ENCODE results near the gene EPHA7.

The EPHA7 gene

DNA sequence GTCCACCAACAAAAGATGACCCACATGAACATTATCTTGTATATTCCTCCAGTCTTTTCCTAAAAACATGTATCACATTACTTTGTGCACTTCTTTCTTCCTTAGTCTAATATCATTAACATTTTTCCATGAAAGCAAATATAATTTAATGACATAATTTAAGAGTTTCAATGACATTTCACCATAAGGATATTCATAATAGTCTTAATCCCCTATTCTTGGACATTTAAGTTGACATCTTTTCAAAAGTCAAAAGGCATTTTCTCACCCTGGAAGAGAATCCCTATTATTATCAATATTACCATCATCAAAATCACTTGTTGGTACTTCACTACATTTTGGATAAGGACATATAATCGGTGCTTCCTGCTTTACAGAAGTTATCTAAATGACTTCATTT, 31.3 kb downstream of the EPHA7 start:
- H3K4me3 ChIP-seq, result no peak overlapping the region
- TF ChIP-seq POLR2AphosphoS5 (IDR thresholded peaks at IDR 0.05; ENCODE audit: borderline replicate concordance, low read depth, low read length) (no peak), EZH2 (IDR thresholded peaks at IDR 0.05) (no peak), FOXP2 (optimal IDR thresholded peaks at IDR 0.05; ENCODE audit: control extremely low read depth, extremely low read length, insufficient read depth) (no peak)
- no peaks in the 10 kb centered on the region for H3K9me3 ChIP-seq (ENCODE audit: low read depth, low read length)
- no peaks in the 10 kb centered on the region; the same call in 1 of the 2 replicates for H3K36me3 ChIP-seq (ENCODE audit: insufficient read depth, low read length)
- H3K9ac ChIP-seq (ENCODE audit: insufficient read length), result no peak overlapping the region
- H3K27ac ChIP-seq, result no peak overlapping the region
- DNase-seq (ENCODE audit: low read depth, low spot score), result no peak

DNA sequence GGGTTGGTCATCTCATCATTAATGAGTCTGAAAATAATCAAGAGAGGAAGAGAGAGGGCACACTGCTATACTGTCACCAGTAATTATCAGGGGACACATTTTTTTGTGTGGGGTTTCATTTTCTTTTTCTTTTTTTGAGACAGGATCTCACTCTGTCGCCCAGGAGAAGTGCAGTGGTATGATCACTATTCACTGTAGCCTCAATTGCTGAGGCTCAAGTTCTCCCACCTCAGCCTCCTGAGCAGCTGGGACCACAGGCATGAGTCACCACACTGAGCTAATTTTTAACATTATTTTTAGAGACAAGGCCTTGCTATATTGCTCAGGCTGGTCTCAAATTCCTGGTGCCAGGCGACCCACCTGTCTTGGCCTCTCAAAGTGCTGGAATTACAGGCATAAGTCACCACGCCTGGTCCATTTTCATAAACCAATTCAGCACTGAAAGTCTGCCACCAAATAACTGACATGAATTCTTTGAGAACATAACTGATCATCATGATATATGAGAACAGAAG, 43.3 kb downstream of the EPHA7 start:
- H3K9ac ChIP-seq (ENCODE audit: insufficient read length), result no peak overlapping the region
- no peak overlapping the region for H3K27ac ChIP-seq
- no peaks in the 10 kb centered on the region for H3K9me3 ChIP-seq (ENCODE audit: low read depth, low read length)
- no peak overlapping the region for H3K4me3 ChIP-seq
- DNase-seq (ENCODE audit: low read depth, low spot score), result no peak
- no peak for TF ChIP-seq POLR2AphosphoS5 (IDR thresholded peaks at IDR 0.05; ENCODE audit: borderline replicate concordance, low read depth, low read length)
- TF ChIP-seq EZH2 (IDR thresholded peaks at IDR 0.05), result no peak
- TF ChIP-seq FOXP2 (optimal IDR thresholded peaks at IDR 0.05; ENCODE audit: control extremely low read depth, extremely low read length, insufficient read depth), result no peak
- no peaks in the 10 kb centered on the region for H3K36me3 ChIP-seq (ENCODE audit: insufficient read depth, low read length)

DNA sequence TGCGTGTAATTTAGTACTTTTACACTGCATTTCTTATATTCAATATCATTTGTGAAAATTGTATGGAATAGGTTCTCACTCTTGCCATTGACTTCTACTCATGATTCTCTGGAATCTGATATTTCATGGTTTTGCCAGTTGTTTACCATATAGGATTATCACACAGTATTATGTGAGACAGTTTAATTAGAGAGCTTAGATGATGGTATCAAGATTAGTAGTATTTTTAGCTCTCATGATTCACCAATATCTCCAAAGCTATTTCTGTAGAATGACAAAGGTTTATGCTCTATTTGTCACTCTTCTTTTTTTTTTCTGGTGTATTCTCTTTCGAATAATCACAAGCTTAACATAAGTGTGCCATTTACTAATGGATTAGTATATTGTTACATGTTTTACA, 45.9 kb downstream of the EPHA7 start:
- no peak for DNase-seq (ENCODE audit: low read depth, low spot score)
- no peak overlapping the region for H3K4me3 ChIP-seq
- H3K9me3 ChIP-seq (ENCODE audit: low read depth, low read length), result no peaks in the 10 kb centered on the region
- TF ChIP-seq FOXP2 (optimal IDR thresholded peaks at IDR 0.05; ENCODE audit: control extremely low read depth, extremely low read length, insufficient read depth) (no peak), POLR2AphosphoS5 (IDR thresholded peaks at IDR 0.05; ENCODE audit: borderline replicate concordance, low read depth, low read length) (no peak), EZH2 (IDR thresholded peaks at IDR 0.05) (no peak)
- H3K27ac ChIP-seq, result no peak overlapping the region
- H3K9ac ChIP-seq (ENCODE audit: insufficient read length), result no peak overlapping the region
- no peaks in the 10 kb centered on the region for H3K36me3 ChIP-seq (ENCODE audit: insufficient read depth, low read length)

DNA sequence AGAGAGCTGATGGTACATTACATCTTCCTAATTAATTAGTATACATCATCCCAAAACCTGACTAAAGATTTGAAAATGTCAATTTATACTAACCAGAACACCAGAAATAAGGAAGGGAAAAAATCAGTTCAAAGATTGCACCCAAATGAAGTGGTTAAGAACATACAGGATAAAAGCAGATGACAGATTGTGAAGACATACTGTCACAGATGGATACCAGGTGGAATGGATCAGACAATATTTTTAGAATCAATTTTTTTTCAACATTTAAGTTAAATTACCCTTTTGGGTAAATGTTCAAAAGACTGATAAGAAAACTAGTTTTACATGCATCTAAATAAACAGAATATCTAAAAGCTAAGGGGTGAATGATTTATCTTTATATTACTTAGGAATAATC, 47.6 kb downstream of the EPHA7 start:
- no peaks in the 10 kb centered on the region for H3K36me3 ChIP-seq (ENCODE audit: insufficient read depth, low read length)
- no peak overlapping the region for H3K27ac ChIP-seq
- no peak overlapping the region for H3K9ac ChIP-seq (ENCODE audit: insufficient read length)
- DNase-seq (ENCODE audit: low read depth, low spot score), result no peak
- H3K9me3 ChIP-seq (ENCODE audit: low read depth, low read length), result no peaks in the 10 kb centered on the region
- no peak overlapping the region for H3K4me3 ChIP-seq
- no peak for TF ChIP-seq POLR2AphosphoS5 (IDR thresholded peaks at IDR 0.05; ENCODE audit: borderline replicate concordance, low read depth, low read length)
- TF ChIP-seq FOXP2 (optimal IDR thresholded peaks at IDR 0.05; ENCODE audit: control extremely low read depth, extremely low read length, insufficient read depth), result no peak
- no peak for TF ChIP-seq EZH2 (IDR thresholded peaks at IDR 0.05)

DNA sequence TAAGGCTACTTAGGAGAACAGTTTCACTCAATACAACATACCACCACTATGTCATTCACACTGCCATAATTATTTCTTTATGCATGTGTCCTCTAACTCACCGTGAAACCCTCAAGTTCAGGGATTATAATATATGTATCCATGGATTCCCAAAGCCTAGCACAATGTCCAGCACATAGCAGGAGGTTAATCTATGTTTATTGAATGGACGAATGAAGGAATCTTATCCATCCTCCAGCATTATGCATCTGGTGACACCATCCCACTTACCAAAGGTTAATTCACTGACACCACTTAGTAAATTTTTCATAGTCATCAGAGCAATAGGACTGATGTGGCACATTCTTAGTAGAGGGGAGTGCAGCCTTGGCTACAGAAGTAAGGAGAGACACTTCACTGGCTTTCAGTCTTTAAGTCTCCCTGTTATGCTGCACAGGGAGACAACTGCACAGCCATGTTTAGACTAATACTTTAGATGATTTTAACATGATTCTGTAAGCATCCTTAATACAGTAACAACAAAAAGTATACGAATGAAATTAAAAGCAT, 49.7 kb downstream of the EPHA7 start:
- Histone ChIP-seq H3K9ac (ENCODE audit: insufficient read length) (no peak overlapping the region), H3K9me3 (ENCODE audit: low read depth, low read length) (no peaks in the 10 kb centered on the region), H3K27ac (no peak overlapping the region), H3K4me3 (no peak overlapping the region), H3K36me3 (ENCODE audit: insufficient read depth, low read length) (no peaks in the 10 kb centered on the region)
- TF ChIP-seq EZH2 (IDR thresholded peaks at IDR 0.05) (no peak), POLR2AphosphoS5 (IDR thresholded peaks at IDR 0.05; ENCODE audit: borderline replicate concordance, low read depth, low read length) (no peak), FOXP2 (optimal IDR thresholded peaks at IDR 0.05; ENCODE audit: control extremely low read depth, extremely low read length, insufficient read depth) (no peak)
- no peak for DNase-seq (ENCODE audit: low read depth, low spot score)

DNA sequence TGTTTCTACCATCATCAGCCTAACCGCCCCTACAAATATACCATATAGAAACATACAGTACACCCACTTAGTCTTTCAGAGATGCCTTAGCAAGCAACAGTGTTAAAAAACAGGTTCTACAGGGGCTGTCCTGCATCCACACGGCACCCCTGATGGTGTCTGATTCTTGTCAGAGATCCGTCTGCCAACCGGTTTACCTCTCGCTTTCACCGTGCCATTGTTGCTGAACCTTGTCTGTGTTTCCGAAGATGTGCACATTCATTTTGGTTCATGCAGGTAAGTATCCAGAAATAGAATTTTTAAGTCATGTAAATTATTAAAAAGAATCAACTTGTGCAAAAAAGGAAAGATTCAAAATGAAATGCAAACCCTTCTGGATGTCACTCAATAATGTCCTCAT, 52.9 kb downstream of the EPHA7 start:
- Histone ChIP-seq H3K4me3 (no peak overlapping the region), H3K9me3 (ENCODE audit: low read depth, low read length) (no peaks in the 10 kb centered on the region), H3K27ac (no peak overlapping the region), H3K9ac (ENCODE audit: insufficient read length) (no peak overlapping the region), H3K36me3 (ENCODE audit: insufficient read depth, low read length) (no peaks in the 10 kb centered on the region; the same call in 1 of the 2 replicates)
- no peak for DNase-seq (ENCODE audit: low read depth, low spot score)
- TF ChIP-seq FOXP2 (optimal IDR thresholded peaks at IDR 0.05; ENCODE audit: control extremely low read depth, extremely low read length, insufficient read depth) (no peak), POLR2AphosphoS5 (IDR thresholded peaks at IDR 0.05; ENCODE audit: borderline replicate concordance, low read depth, low read length) (no peak), EZH2 (IDR thresholded peaks at IDR 0.05) (no peak)

DNA sequence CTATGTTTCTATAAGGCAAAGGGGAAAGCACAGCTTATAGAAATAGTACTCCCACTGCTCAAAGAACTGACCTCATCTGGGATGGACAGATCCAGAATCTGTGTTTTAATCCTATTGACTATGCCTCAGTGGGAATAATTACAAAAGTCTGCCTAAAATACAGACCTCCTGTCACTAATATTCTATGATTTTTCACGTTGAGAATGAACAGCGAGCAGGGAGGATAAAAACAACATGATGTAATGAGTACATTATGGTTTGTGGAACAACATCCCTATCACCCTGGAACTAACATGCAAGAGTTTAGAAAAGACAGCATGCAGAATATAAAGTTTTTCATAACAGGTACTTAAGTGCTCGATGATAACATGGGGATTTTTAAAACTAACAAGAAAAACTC, 53.9 kb downstream of the EPHA7 start:
- no peaks in the 10 kb centered on the region for H3K9me3 ChIP-seq (ENCODE audit: low read depth, low read length)
- DNase-seq (ENCODE audit: low read depth, low spot score), result no peak
- no peak for TF ChIP-seq POLR2AphosphoS5 (IDR thresholded peaks at IDR 0.05; ENCODE audit: borderline replicate concordance, low read depth, low read length)
- TF ChIP-seq EZH2 (IDR thresholded peaks at IDR 0.05), result no peak
- no peak overlapping the region for H3K9ac ChIP-seq (ENCODE audit: insufficient read length)
- no peaks in the 10 kb centered on the region; the same call in 1 of the 2 replicates for H3K36me3 ChIP-seq (ENCODE audit: insufficient read depth, low read length)
- H3K27ac ChIP-seq, result peak overlapping the region; percentile 53
- no peak overlapping the region for H3K4me3 ChIP-seq

DNA sequence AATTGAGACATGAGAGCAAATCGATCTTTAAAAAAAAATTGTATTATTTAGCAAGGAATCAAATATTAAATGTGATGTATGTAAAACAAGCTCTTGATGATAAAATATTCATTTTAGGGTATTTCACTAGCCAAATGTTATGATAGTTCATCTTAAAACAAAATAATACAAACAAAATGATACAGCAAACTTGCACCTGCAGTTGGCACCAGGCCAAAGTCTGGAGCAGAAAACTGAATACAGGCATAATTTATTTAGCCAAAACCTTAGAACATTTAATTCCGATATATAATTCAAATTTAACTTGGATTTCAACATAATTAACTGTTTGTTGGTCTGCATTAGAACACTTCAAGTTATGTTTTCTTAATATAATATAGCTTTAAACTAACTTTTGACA, 60.9 kb downstream of the EPHA7 start:
- H3K4me3 ChIP-seq, result no peak overlapping the region
- no peaks in the 10 kb centered on the region for H3K9me3 ChIP-seq (ENCODE audit: low read depth, low read length)
- no peak overlapping the region for H3K9ac ChIP-seq (ENCODE audit: insufficient read length)
- TF ChIP-seq FOXP2 (optimal IDR thresholded peaks at IDR 0.05; ENCODE audit: control extremely low read depth, extremely low read length, insufficient read depth), result no peak
- no peak for TF ChIP-seq EZH2 (IDR thresholded peaks at IDR 0.05)
- TF ChIP-seq POLR2AphosphoS5 (IDR thresholded peaks at IDR 0.05; ENCODE audit: borderline replicate concordance, low read depth, low read length), result no peak
- H3K36me3 ChIP-seq (ENCODE audit: insufficient read depth, low read length), result peaks cover 14% of the 10 kb centered on the region
- H3K27ac ChIP-seq, result no peak overlapping the region
- no peak for DNase-seq (ENCODE audit: low read depth, low spot score)

DNA sequence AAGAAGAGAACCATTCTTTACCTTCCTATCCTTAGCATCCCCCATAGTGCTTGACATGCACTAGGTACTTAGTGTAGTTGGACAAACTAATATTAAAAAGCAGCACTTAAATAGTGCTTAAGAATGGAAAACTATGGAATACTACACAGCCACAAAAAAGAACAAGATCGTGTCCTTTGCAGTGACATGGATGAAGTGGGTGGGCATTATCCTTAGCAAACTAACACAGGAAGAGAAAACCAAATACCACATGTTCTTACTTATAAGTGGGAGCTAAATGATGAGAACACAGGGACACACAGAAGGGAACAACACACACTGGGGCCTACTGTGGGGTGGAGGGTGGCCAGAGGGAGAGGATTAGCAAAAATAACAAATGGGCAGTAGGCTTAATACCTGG, 66.8 kb downstream of the EPHA7 start:
- H3K36me3 ChIP-seq (ENCODE audit: insufficient read depth, low read length), result peaks cover 14% of the 10 kb centered on the region; the same call in 1 of the 2 replicates
- H3K4me3 ChIP-seq, result no peak overlapping the region
- TF ChIP-seq POLR2AphosphoS5 (IDR thresholded peaks at IDR 0.05; ENCODE audit: borderline replicate concordance, low read depth, low read length) (no peak), FOXP2 (optimal IDR thresholded peaks at IDR 0.05; ENCODE audit: control extremely low read depth, extremely low read length, insufficient read depth) (no peak), EZH2 (IDR thresholded peaks at IDR 0.05) (no peak)
- no peaks in the 10 kb centered on the region for H3K9me3 ChIP-seq (ENCODE audit: low read depth, low read length)
- H3K27ac ChIP-seq, result no peak overlapping the region
- DNase-seq (ENCODE audit: low read depth, low spot score), result no peak
- no peak overlapping the region for H3K9ac ChIP-seq (ENCODE audit: insufficient read length)
